Glomerular visceral epithelial cell (primary cell): ENCODE data around the gene RMDN2.

ENCODE experiments used
- DNase-seq: peaks from one replicate; pipeline ENCODE4 v3.0.0-alpha.2; 2016; ENCODE audit errors: extremely low spot score

Gene RMDN2

GRCh38 chr2:38039121-38039910 is 114.2 kb downstream of the RMDN2 start:
- DNase-seq = no peak

GRCh38 chr2:38045811-38046210 is 120.7 kb downstream of the RMDN2 start:
- no peak for DNase-seq

- no peak for DNase-seq
Measured at GRCh38 chr2:38056216-38056615, 131.1 kb downstream of the RMDN2 start.

GRCh38 chr2:38057651-38058410 is 132.7 kb downstream of the RMDN2 start:
- peak; percentile 56 for DNase-seq

- DNase-seq = no peak
Measured at GRCh38 chr2:38060236-38061018, 135.3 kb downstream of the RMDN2 start.

- DNase-seq = no peak
Measured at GRCh38 chr2:38064801-38065501, 139.9 kb downstream of the RMDN2 start.

DNA sequence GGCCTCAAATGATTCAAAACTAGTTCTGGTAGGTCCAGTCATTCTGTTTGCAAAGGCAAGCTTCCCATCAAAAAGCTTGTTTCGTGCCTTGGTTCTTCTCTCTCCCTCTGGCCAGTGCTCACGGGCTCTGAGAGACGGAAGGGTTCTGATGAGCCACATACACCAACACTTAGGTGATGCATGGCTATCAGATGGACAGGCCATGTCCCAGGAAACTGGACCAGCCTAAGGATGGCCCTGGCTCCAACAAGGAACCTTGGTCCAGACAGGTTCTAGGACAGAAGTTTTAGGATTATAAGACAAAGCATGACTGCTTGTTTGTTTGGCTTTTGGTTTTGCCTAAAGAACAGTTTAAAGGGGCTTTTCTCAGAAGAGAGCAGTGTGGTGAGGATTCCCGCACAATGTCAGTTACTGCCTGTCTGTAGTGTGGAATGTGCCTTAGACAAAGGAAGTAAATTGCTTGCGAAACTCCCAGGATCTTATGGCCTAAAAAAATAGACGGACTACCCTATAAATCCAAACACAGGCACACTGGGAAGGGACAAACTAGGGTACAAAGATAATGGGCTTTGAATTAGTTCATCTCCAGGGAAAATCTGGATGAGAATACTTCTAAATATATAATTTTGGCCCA is 140.5 kb downstream of the RMDN2 start:
- DNase-seq = no peak

GRCh38 chr2:38066421-38067115 is 141.5 kb downstream of the RMDN2 start:
- no peak for DNase-seq
